GDM1 (cell line): ENCODE data around the gene MCTP1.

ENCODE experiments used
- DNase-seq: peaks from one replicate; lab custom pipeline; 2025; lab: John Stamatoyannopoulos, UW

Gene MCTP1

GRCh38 chr5:94945656-94946055, 339.2 kb downstream of the MCTP1 start:
- no peak for DNase-seq

- no peak for DNase-seq
Observed at GRCh38 chr5:94944160-94944559, 340.7 kb downstream of the MCTP1 start.

GRCh38 chr5:94941122-94941755, 343.7 kb downstream of the MCTP1 start:
- no peak for DNase-seq

GRCh38 chr5:94932259-94932658, 352.6 kb downstream of the MCTP1 start:
- DNase-seq: no peak

DNA sequence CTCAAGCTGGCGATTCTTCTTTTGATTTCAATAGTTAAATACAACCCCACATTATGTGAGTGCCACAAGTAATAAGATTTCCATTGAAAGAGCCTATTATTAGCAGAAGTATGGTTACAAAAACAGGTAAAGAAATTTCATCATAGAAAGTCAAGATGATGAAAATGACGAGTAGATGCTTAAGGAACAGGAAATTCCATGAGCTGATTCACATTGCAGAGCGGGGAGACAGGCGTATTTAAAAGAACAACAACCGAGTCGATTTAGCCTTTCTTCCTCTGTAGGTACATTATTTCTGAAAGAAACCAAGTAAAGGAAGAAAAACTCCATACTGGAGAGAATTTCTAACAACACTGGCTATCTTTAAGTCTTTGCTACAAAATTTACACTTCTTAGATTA, 356.0 kb downstream of the MCTP1 start:
- DNase-seq: no peak

- DNase-seq: no peak
Observed at GRCh38 chr5:94920570-94920969, 364.3 kb downstream of the MCTP1 start.

GRCh38 chr5:94916619-94917018, 368.3 kb downstream of the MCTP1 start:
- no peak for DNase-seq

GRCh38 chr5:94911276-94911675, 373.6 kb downstream of the MCTP1 start:
- DNase-seq: no peak

DNA sequence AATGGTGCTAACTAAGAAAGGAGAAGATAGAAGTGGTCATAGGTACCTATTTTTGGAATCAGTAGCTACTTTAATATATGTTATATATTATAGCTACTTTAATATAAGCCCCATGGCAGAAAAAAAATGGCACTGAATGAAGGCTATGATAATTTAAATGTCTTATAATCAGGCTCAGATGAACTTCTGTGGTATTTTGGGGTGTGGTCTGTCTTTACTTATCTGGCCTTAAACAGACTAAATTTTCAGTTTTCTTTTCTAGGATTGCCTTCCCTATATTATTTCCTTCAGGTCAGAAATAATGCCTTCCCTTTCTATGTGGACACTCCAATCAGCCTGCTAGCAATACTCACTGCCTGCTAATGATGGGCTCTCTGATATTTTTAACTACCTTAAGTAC, 374.2 kb downstream of the MCTP1 start:
- DNase-seq: no peak

DNA sequence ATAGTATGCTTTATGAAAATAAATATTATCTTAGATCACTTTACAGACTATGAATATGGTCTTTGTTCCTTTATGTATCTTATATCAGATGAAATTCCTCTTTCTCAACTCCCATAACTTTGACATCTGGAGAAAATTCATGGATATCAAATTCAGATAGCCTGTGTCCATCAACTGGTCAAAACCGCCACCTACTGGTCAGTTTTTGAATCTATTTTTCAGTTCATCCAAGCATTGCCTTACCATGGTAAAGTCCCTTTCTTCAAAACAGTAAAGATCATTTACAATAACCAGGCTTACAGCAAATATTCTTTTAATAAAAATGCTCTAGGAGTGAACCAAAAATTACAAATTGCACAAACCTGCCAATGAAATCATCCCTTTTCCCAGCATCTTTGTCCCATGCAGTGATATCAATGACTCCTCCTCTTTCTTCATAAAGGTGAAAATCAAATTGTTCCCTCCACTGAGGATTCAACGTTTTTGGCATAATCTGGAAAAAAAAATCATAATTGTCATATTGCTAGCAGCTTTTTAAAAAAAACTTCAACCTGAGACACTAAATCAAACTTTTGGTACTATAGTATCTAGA, 375.9 kb downstream of the MCTP1 start:
- no peak for DNase-seq

DNA sequence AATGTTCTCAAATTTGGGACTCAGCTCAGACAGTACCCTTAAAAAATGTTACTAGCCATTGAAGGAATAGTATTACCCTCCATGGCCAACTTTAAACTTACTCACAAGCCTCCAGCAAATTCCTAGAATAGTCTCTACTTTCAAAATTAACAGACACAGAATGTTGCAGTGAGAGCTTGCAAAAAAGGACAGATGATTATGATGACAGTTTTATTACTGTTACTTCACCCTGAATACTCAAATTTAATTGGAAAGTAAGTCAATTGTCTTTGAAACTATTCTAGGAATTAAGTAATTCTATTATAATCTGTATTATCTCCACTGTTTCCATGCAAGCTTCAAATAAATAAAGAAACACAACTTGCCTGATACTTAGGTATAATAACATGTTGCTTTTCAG, 378.1 kb downstream of the MCTP1 start:
- DNase-seq: no peak

DNA sequence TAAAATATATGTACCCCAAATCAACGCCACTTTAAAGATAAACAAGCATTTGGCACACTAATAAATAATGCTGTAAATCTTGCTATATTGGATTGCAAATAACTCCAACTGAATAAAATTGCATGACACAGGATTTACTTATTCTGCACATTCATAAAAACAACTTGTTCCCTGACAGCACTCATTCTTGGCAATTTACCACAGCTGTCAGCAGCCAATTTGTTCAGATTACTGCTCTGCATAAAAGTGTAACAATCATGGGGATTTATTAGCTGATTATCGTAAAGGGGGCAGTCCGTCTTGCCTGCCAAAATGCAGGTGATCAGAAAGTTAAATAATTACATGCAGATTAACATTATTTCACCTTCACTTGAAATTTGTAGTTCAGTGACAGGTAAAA, 381.2 kb downstream of the MCTP1 start:
- no peak for DNase-seq

GRCh38 chr5:94901191-94901979, 383.5 kb downstream of the MCTP1 start:
- no peak for DNase-seq

GRCh38 chr5:94900006-94900505, 384.8 kb downstream of the MCTP1 start:
- no peak for DNase-seq

GRCh38 chr5:94893412-94894135, 391.3 kb downstream of the MCTP1 start:
- DNase-seq: no peak

GRCh38 chr5:94891972-94892371, 392.9 kb downstream of the MCTP1 start:
- DNase-seq: no peak

GRCh38 chr5:94891565-94891964, 393.3 kb downstream of the MCTP1 start:
- no peak for DNase-seq

DNA sequence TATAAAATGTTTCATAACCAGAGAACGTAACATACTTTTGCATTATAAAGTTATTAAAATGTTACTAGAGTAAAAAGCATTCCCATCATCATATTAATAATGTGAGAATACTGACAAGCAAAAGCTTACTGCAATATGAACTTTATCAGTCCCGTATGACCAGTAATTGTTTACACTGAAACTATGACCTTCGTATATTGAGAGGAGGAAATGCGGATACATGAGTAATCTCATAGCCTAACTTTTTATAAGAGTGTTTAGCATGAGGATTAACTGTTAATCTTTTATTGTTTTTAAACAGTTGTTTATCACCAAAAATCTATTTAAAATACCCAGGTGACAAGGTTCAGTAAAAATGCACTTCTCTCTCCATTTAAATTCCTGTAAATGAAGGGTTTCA, 394.0 kb downstream of the MCTP1 start:
- no peak for DNase-seq

- DNase-seq: no peak
Observed at GRCh38 chr5:94888674-94889073, 396.2 kb downstream of the MCTP1 start.

DNA sequence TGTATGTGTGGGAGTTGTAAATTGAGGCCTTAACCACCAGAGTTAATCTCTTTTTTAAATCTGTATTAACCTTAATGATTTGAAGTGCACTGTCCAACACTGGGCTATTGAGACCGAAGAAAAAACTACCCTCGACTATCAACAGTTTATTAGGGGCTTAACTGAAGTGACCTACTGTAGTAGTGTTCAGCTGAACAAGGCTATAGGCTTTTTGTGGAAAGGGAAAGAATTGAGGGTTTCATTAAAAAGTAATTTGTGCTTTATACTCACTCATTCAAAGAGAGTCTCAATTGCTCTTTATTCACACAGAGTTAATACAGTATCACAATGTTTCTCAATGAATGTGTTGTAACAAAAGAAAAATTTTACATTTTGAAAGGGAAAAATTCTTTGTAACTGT, 399.0 kb downstream of the MCTP1 start:
- DNase-seq: no peak

GRCh38 chr5:94884311-94884710, 400.6 kb downstream of the MCTP1 start:
- no peak for DNase-seq

GRCh38 chr5:94872526-94872925, 412.4 kb downstream of the MCTP1 start:
- no peak for DNase-seq
